HCT116 (cell line): ENCODE results near the gene U2AF2. TPM values are rescaled to one million over a fixed set of nuclear protein-coding genes. Genes with fewer than 3 reads are reported as not detected.

Experiments
- ATAC-seq: fragments of 200-7000 bp; cut with Tn5 transposase; 2 replicates; pipeline ENCODE4 v1.9.1; 2020; ENCODE audit warnings: mild to moderate bottlenecking, moderate library complexity
- BruUV-seq: library from RNA; stranded (reverse); fragments of 400-500 nt; replicated peaks from 2 replicates; lab custom pipeline; 2021; lab: Mats Ljungman, UMichigan
- CTCF ChIA-PET: fragments of 300-600 bp; sonication (Branson Sonifier 250); formaldehyde crosslinking; loops from one replicate; lab custom pipeline; 2021; ENCODE audit warnings: antibody characterized with exemption; lab: Charles Lee
- POLR2A ChIA-PET: fragments of 300-600, 350-600 bp; sonication (Branson Sonifier 250); formaldehyde crosslinking; loops from one replicate; lab custom pipeline; 2021; ENCODE audit warnings: antibody characterized with exemption; lab: Charles Lee
- RAD21 ChIA-PET, 2 experiments: fragments of 300-600 bp; sonication (Branson Sonifier 250); formaldehyde crosslinking; loops; one replicate each; lab custom pipeline; 2023; ENCODE audit warnings: low total read pairs in 2 of 2; ENCODE audit not compliant: uncharacterized antibody in 2 of 2, unreplicated experiment in 2 of 2, low non-redundant PET in 1 of 2; lab: Charles Lee
- DNase-seq: peaks from one replicate; pipeline ENCODE4 v3.0.0-alpha.2; 2010; ENCODE audit warnings: low read depth, low spot score
- H2AFZ ChIP-seq: fragments of 200-600 bp; shearing (Covaris generic), sonication (generic); 2 replicates; pipeline ENCODE4 v1.6.1; 2017; ENCODE audit warnings: low read depth, mixed run types, mixed read lengths, antibody characterized with exemption, low read length; ENCODE audit not compliant: poor library complexity, severe bottlenecking
- H3K27ac ChIP-seq: 2 replicates; pipeline ENCODE4 v1.5.1; 2012; ENCODE audit warnings: low read depth, low read length
- H3K27me3 ChIP-seq: fragments of 200-600 bp; sonication (generic); 2 replicates; pipeline ENCODE4 v1.6.1; 2016; ENCODE audit warnings: mixed run types, low read length, mixed read lengths; ENCODE audit not compliant: insufficient read depth
- H3K36me3 ChIP-seq, 2 experiments: fragments of 200-500 bp in 1 of 2; fragments of 200-600 bp in 1 of 2; sonication (Bioruptor generic) in 1 of 2; sonication (generic) in 1 of 2; 2 replicates each; pipeline versions ENCODE4 v1.5.1 to v1.6.1; 2014 to 2016; ENCODE audit warnings: low read length in 2 of 2, inconsistent platforms in 1 of 2, mixed read lengths in 1 of 2, mixed run types in 1 of 2; ENCODE audit not compliant: insufficient read depth in 2 of 2, control insufficient read depth in 1 of 2
- H3K4me1 ChIP-seq, 2 experiments: fragments of 200-600 bp in 1 of 2; sonication (generic) in 1 of 2; 2 replicates each; pipeline versions ENCODE4 v1.5.1 to v1.6.1; 2012 to 2017; ENCODE audit warnings: low read length in 2 of 2, inconsistent platforms in 1 of 2, mild to moderate bottlenecking in 1 of 2, mixed read lengths in 1 of 2, mixed run types in 1 of 2, moderate library complexity in 1 of 2; ENCODE audit not compliant: insufficient read depth in 2 of 2, control insufficient read depth in 1 of 2
- H3K4me2 ChIP-seq: fragments of 200-600 bp; sonication (generic); 2 replicates; pipeline ENCODE4 v1.6.1; 2017; ENCODE audit warnings: mixed run types, low read length, mixed read lengths
- H3K4me3 ChIP-seq, 2 experiments: fragments of 200-600 bp in 1 of 2; sonication (generic) in 1 of 2; replicated peaks in 1 of 2; 2 replicates each; pipeline ENCODE4 v1.5.1; 2011 to 2016; ENCODE audit warnings: low read length in 2 of 2, control low read depth in 1 of 2, low read depth in 1 of 2, mild to moderate bottlenecking in 1 of 2, mixed read lengths in 1 of 2, mixed run types in 1 of 2
- H3K79me2 ChIP-seq: fragments of 200-600 bp; sonication (generic); 2 replicates; pipeline ENCODE4 v1.6.1; 2017; ENCODE audit warnings: mild to moderate bottlenecking, mixed run types, low read length, moderate library complexity, mixed read lengths; ENCODE audit not compliant: insufficient read depth
- H3K9ac ChIP-seq: fragments of 200-600 bp; sonication (generic); 2 replicates; pipeline ENCODE4 v1.6.1; 2016; ENCODE audit warnings: low read length, mixed read lengths
- H3K9me2 ChIP-seq: fragments of 200-600 bp; sonication (generic), shearing (Covaris generic); 2 replicates; pipeline ENCODE4 v1.6.1; 2017; ENCODE audit warnings: mixed run types, mild to moderate bottlenecking, moderate library complexity; ENCODE audit not compliant: insufficient read depth
- H3K9me3 ChIP-seq, 2 experiments: fragments of 200-500 bp in 1 of 2; fragments of 200-600 bp in 1 of 2; sonication (Bioruptor generic) in 1 of 2; sonication (generic) in 1 of 2; 2 replicates each; pipeline ENCODE4 v1.6.1; 2014 to 2017; ENCODE audit warnings: low read length in 2 of 2, mixed read lengths in 2 of 2, inconsistent platforms in 1 of 2, low read depth in 1 of 2, mild to moderate bottlenecking in 1 of 2, mixed run types in 1 of 2, moderate library complexity in 1 of 2; ENCODE audit not compliant: control insufficient read depth in 1 of 2, insufficient read depth in 1 of 2
- H4K20me1 ChIP-seq: fragments of 200-600 bp; sonication (generic), shearing (Covaris generic); 2 replicates; pipeline ENCODE4 v1.6.1; 2017; ENCODE audit warnings: mixed run types, mild to moderate bottlenecking, moderate library complexity; ENCODE audit not compliant: insufficient read depth
- CBX3 ChIP-seq: IDR thresholded peaks from 2 replicates; pipeline ENCODE4 v1.6.1; 2012; ENCODE audit warnings: low read depth
- EGR1 ChIP-seq: IDR thresholded peaks from 2 replicates; pipeline ENCODE4 v1.6.1; 2012; ENCODE audit warnings: low read depth
- ELF1 ChIP-seq: IDR thresholded peaks from 2 replicates; pipeline ENCODE4 v1.6.1; 2012; ENCODE audit warnings: low read depth, borderline replicate concordance
- FOSL1 ChIP-seq: IDR thresholded peaks from 2 replicates; pipeline ENCODE4 v1.6.1; 2012; ENCODE audit warnings: low read depth
- POLR2AphosphoS5 ChIP-seq: IDR thresholded peaks from 2 replicates; pipeline ENCODE4 v1.6.1; 2011; ENCODE audit warnings: mild to moderate bottlenecking, low read depth, low read length, moderate library complexity
- RAD21 ChIP-seq: IDR thresholded peaks from 2 replicates; pipeline ENCODE4 v1.6.1; 2012; ENCODE audit warnings: low read depth, mild to moderate bottlenecking
- SIN3A ChIP-seq: IDR thresholded peaks from 2 replicates; pipeline ENCODE4 v1.6.1; 2012; ENCODE audit warnings: low read depth
- SRF ChIP-seq: IDR thresholded peaks from 2 replicates; pipeline ENCODE4 v1.6.1; 2012; ENCODE audit warnings: low read depth
- TCF7L2 ChIP-seq: IDR thresholded peaks from 2 replicates; pipeline ENCODE4 v1.7.0; 2011; ENCODE audit warnings: borderline replicate concordance, inconsistent platforms; ENCODE audit not compliant: insufficient read depth, insufficient read length; ENCODE audit errors: extremely low read depth
- YY1 ChIP-seq: IDR thresholded peaks from 2 replicates; pipeline ENCODE4 v1.6.1; 2011; ENCODE audit warnings: low read length, low read depth, moderate library complexity, mild to moderate bottlenecking; ENCODE audit not compliant: insufficient replicate concordance; ENCODE audit errors: extremely low read depth
- intact Hi-C: fragments of 100-400 bp; cut with micrococcal nuclease; formaldehyde crosslinking; loops from 2 replicates; pipeline ENCODE4 v1.10.0; 2022
- total RNA-seq: library from RNA; stranded (reverse); gene quantifications from one replicate; pipeline ENCODE4 v1.2.1, GENCODE V29; 2021; ENCODE audit not compliant: unreplicated experiment
- TF ChIP-seq, protein P1 (sequence below): IDR thresholded peaks from 2 replicates; pipeline ENCODE4 v1.6.1; 2011; ENCODE audit warnings: mild to moderate bottlenecking, low read length, moderate library complexity; ENCODE audit not compliant: insufficient replicate concordance; ENCODE audit errors: extremely low read depth
- TF ChIP-seq, protein P2 (sequence below): IDR thresholded peaks from 2 replicates; pipeline ENCODE4 v1.6.1; 2012

The U2AF2 gene
- total RNA-seq, 1 experiment from 2014 or later, result 259 TPM

DNA sequence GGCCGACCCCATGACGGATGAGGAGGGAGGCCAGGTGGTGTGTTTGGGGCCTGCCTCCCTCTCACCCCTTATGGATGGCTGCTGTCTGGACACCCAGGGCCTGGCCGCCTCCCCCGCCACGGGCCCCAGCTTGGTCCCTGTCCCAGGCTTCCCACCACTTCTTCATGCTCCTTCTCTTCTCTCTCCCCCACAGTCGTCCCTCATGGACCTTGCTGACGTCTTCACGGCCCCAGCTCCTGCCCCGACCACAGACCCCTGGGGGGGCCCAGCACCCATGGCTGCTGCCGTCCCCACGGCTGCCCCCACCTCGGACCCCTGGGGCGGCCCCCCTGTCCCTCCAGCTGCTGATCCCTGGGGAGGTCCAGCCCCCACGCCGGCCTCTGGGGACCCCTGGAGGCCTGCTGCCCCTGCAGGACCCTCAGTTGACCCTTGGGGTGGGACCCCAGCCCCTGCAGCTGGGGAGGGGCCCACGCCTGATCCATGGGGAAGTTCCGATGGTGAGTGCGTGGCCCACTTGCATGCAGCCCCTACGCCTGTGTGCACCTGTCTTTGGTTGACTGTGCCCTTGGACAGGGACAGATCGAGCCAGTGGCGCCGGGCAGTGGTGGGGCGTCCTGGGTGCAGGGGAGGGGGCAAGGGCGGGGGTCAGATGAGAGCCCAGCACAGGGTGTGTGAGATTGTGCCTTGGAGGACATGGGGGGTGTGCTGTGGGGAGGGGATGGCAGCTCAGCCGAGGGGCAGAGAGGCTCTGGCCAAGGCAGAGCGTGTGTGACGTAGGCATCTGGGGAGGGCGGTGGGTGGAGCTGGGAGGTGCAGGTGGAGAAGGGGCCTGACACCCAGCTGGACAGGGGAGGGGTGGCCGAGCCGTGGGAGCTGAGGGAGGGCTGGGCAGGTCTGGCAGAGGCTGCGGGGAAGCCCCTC is 37.0 kb downstream of the U2AF2 start:
- H2AFZ ChIP-seq, result no peak overlapping the region
- ATAC-seq, result no peak
- no peaks in the 10 kb centered on the region for H3K9me2 ChIP-seq
- POLR2A ChIA-PET, result no interaction called here
- CTCF ChIA-PET, result no interaction called here
- RAD21 ChIA-PET, result interaction anchor here in 1 of 2 experiments (0.6 kb wide), 1 partner anchor 269 kb away, joined by 4 read pairs; no protein-coding TSS in a partner anchor
- no peak overlapping the region for H3K27ac ChIP-seq
- no peak for TF ChIP-seq SRF
- no peak for TF ChIP-seq FOSL1
- no peak for TF ChIP-seq TCF7L2
- TF ChIP-seq CBX3, result no peak
- TF ChIP-seq, protein P1, sequence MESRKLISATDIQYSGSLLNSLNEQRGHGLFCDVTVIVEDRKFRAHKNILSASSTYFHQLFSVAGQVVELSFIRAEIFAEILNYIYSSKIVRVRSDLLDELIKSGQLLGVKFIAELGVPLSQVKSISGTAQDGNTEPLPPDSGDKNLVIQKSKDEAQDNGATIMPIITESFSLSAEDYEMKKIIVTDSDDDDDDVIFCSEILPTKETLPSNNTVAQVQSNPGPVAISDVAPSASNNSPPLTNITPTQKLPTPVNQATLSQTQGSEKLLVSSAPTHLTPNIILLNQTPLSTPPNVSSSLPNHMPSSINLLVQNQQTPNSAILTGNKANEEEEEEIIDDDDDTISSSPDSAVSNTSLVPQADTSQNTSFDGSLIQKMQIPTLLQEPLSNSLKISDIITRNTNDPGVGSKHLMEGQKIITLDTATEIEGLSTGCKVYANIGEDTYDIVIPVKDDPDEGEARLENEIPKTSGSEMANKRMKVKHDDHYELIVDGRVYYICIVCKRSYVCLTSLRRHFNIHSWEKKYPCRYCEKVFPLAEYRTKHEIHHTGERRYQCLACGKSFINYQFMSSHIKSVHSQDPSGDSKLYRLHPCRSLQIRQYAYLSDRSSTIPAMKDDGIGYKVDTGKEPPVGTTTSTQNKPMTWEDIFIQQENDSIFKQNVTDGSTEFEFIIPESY, result no peak
- TF ChIP-seq EGR1, result no peak
- TF ChIP-seq, protein P2, sequence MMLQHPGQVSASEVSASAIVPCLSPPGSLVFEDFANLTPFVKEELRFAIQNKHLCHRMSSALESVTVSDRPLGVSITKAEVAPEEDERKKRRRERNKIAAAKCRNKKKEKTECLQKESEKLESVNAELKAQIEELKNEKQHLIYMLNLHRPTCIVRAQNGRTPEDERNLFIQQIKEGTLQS, result no peak
- TF ChIP-seq RAD21, result no peak
- TF ChIP-seq SIN3A, result no peak
- no peak for TF ChIP-seq POLR2AphosphoS5
- TF ChIP-seq ELF1, result no peak
- TF ChIP-seq YY1, result no peak
- H3K4me3 ChIP-seq, result no peak overlapping the region
- BruUV-seq, result no TSS peak
- no peaks in the 10 kb centered on the region for H3K9me3 ChIP-seq
- H3K36me3 ChIP-seq, result peaks cover 24 to 28% of the 10 kb centered on the region in 2 experiments; a peak in 3 of 4 replicates
- H3K27me3 ChIP-seq, result no peaks in the 10 kb centered on the region
- no peak for DNase-seq
- H3K9ac ChIP-seq, result no peak overlapping the region
- H3K4me2 ChIP-seq, result no peak overlapping the region
- no peaks in the 10 kb centered on the region for H3K4me1 ChIP-seq
- H3K79me2 ChIP-seq, result peaks cover 11% of the 10 kb centered on the region
- intact Hi-C loops, result no loop called here
- H4K20me1 ChIP-seq, result no peaks in the 10 kb centered on the region
